Skin of body (tissue), 2 donors: Measurements from ENCODE around the gene PLA2G4E. TPM values are rescaled to one million over a fixed set of nuclear protein-coding genes. Genes with fewer than 3 reads are reported as not detected.

ENCODE experiments used
- DNase-seq: peaks from one replicate; lab custom pipeline; 2025; lab: John Stamatoyannopoulos, UW
- total RNA-seq: library from RNA; depleted of rRNA; stranded (reverse); fragments of >200 nt; gene quantifications from one replicate; pipeline ENCODE4 v1.2.3, GENCODE V29; 2014

Gene PLA2G4E
- total RNA-seq, 1 donor from 2014 or later = 33.8 TPM

GRCh38 chr15:42018306-42019224 is 2.3 kb downstream of the PLA2G4E start:
- no peak for DNase-seq

DNA sequence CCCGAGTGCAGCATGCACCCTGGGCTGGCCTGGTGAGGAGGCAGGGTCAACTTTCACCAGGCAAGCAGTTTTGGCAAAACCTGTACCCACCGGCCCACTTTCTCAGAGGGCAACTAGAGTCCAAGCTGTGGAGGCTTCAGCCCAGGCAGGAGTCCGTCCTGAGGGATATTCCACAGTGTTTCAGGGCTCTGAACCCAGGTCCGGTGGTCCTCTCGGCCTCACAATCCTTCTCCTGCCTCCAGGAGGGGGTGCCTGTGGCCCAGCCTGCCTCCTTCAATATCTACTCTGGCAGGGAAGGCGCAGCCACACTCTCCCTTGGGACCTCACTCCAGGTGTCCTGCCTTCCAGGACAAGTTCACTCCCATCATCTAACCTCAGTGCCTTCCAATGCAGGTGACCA is 3.9 kb downstream of the PLA2G4E start:
- DNase-seq = no peak

DNA sequence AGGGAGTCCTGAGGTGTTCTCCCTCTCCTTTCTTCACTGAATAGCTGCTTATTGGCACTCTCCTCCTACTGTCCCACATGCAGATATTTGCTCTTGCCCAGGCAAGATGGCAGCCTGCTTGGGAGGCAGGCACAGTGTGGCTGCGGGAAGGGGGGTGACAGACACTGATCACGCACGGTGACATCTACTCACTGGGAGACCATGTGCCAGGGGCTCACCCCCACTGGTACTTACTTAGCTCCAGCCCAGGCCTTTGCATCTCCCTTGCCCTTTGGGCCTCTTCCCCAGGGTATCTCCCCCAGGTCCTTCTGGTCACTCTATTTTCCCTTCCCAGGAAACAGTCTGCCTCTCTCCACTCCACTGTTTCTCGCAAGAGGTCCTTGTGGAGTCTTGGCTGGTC is 6.4 kb downstream of the PLA2G4E start:
- DNase-seq = no peak

DNA sequence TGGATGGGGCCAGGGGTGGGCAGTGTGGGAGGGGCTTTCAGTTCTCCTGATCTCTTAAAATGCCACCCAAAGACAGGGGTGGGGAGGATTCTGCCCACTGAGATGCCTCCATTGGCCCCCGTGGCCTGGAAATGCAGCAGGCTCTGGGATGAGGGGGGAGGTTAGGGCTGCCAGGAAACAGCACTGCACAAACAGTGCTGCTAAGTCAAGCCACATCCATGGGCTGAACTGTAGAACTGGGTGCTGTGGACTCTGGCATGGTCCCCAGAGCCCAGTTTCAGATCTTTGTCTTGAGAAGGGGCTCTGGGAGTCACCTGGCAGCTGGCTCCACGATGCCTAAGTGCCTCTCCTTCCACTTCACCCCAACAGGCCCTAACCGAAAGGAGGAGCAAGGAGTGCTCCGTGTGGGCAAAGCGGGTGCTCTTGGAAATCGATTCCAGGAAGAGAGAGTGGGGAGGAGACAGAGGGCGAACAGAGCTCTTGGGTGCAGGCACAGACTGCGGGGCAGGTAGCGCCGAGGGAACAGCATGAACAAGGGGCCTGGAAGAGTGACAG is 7.8 kb downstream of the PLA2G4E start:
- no peak for DNase-seq

- no peak for DNase-seq
Measured at GRCh38 chr15:42012241-42012640, 8.6 kb downstream of the PLA2G4E start.

GRCh38 chr15:42011074-42011473 is 9.8 kb downstream of the PLA2G4E start:
- no peak for DNase-seq

DNA sequence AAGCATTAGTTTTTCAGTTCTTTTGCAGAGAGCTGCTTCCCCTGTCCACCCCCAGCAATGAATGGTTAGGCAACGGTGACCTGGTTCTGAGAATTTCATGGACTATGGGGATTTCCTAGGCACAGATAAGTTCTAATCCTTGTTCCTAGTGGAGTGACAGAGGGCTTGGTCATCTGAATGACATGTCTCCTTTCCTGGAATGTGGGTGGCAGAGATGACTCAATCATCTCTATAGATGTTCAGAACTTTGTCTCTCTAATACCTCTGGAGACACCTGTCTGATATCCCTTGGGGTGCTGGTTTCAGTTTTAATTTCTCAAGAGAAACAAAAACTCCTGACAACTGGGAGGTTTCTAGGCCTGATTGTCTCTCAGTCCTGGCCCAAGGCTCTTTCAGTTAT is 10.4 kb downstream of the PLA2G4E start:
- no peak for DNase-seq

- no peak for DNase-seq
Measured at GRCh38 chr15:42009474-42009873, 11.4 kb downstream of the PLA2G4E start.

GRCh38 chr15:42009022-42009421 is 11.8 kb downstream of the PLA2G4E start:
- no peak for DNase-seq

DNA sequence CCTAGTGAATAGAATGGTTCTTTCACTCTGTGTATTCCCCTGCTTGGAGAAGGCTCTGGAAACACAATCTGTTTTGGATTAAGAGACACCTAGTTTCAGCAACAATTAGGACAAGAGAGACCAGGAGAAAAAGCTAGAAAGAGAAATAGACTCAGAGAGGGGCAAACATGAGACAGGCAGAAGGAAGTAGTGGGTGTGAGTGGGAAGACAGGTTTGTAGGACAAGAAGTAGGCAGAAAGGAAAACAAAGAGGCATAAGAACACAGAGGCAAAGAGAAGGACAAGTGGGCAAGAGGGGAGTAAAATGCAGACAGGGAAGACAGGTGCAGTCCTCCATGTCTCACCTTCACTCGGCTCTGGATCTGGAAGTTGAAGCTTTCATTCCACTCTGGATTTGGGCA is 13.5 kb downstream of the PLA2G4E start:
- DNase-seq = no peak

DNA sequence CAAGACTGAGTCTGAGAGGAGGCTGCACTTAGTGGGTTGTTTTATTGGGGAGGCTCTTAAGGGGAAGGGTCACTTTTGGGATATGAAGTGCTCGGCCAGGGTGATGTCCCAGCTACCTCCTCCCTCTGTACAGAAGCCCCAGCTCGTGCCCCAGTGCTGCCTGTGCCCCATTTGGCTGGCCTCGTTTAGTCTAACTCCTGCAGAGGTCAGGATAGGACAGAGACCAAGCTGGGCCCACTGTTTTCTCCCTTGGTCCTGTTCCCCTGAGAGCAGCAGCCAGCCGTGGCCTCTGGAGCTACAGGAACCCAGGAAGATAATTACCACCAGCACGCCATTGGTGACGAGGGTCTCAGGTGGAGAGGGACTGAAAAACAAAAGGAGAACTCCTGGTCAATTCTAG is 18.5 kb downstream of the PLA2G4E start:
- no peak for DNase-seq

GRCh38 chr15:42001236-42001635 is 19.6 kb downstream of the PLA2G4E start:
- DNase-seq = no peak

- no peak for DNase-seq
Measured at GRCh38 chr15:41999290-42000285, 21.3 kb downstream of the PLA2G4E start.

DNA sequence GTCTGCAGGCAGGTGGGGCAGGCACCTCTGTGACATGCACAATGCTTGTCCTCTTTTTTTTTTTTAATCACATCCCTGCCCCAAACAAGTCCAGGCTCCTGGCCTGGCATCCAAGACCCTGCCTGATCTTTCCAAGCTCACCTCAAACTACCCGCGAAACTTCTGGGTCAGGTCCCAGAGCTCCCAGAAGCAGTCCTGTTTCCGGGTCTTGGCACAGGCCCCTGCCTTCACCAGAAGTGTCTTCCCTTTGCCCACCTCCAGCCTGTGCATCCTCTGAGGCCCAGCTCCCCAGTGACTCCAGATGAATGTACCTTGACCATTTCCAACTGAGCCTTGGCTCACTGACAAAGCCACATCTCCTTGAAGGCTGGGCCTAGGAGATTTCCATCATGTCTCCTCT is 23.0 kb downstream of the PLA2G4E start:
- DNase-seq = no peak

DNA sequence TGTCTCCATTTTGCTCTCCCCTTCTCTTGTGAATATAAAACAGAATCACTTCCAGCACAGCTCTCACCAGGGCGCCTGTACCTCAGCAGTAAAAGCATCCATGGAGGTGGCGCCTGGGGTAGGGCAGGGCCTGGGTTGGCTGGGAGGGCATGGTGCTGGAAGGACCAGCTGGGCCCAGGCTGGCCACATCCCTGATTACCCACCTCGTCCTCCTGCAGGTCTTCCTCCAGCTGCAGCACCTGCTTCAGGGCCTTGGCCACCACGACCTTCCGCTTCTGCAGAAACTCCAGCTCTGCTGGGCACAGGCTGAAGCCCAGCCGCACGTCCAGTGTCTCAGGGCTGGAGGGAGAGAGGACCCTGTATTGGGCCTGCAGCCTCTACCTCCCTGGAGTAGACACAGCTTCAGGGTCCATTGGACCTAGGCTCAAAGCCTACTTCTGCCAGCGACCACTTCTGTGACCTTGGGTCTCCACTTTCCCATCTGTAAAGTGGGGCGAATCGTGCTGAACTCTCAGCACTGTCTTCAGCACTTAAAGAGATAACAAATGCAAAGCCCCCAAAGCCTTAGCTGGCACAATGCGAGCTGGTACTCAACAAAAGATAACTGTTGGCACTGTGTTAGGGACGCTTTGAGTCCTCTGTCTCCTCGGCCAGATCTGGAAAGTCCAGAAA is 23.8 kb downstream of the PLA2G4E start:
- DNase-seq = no peak

DNA sequence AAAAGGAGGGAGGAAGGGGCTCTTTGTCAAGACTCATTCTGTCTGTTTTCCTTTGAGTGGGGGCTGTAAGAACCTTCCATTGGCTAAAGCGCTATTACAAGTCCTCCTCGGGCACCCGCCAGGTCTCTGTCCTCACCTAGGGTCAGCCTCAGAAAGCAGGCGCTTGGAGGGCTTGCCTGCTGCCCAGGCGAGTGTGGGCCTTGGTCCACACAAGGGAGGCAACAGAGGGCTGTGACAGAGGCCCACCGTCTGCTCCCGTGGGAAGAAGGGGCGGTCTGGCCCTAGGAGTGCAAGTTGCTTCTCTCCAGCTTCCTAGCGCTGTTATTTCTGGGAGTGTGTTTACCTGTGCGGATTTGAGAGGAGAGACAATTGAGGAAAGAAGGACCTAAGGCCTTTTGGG is 24.5 kb downstream of the PLA2G4E start:
- DNase-seq = no peak

DNA sequence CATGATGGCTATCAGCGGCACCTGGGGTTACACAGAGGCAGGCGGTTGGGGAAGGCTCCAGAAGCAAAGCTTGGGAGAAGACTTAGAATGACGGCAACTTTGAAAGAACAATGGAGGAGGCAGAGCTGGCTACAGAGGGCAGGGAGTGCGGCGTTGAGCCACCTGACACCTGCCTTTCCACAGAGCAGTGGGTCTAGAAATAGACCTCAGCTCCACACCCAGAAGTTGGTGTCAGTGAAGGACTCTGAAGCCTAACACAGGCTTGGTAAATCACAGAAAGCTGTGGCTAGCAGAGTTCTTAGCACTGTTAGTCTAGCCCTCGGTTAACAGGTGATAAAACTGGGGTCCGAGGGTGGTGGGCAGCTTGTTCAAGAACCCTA is 25.4 kb downstream of the PLA2G4E start:
- DNase-seq = no peak

GRCh38 chr15:41994772-41995475 is 25.9 kb downstream of the PLA2G4E start:
- no peak for DNase-seq

GRCh38 chr15:41994171-41994650 is 26.6 kb downstream of the PLA2G4E start:
- no peak for DNase-seq

DNA sequence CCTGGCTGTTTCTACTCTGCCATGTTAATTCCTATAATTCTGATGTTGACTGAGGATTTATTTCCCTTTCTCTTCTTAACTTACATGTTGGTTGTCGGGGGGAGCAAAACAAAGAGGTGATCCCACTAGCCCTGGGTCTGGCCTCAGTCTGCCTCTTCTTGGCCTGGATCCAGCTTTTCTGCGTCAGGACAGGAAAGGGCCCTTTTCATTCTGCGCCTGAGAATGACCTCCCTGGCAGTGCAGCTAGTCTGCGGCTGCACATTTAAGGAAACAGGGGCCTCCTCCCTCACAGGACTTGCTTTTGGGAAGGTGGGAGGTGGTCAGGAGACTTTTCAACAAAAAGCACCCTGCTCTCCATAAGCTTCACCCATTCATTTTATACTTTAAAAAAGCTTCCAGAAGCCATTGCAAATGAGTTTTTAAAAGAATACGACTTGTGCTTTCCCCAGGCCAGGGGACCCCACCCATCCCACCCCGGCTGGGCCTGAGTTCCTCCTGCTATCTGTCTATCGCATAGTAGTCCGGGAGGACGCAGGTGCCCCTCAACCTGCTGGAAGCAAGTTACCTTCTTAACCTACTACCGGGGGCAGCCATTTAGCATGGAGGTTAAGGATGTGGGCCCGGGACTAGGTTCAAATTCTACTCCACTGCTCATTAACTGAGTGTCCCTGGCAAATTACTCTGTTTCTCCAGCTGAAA is 27.2 kb downstream of the PLA2G4E start:
- DNase-seq = no peak
